ENCODE results near the gene UBAC2. TPM values are rescaled to one million over a fixed set of nuclear protein-coding genes. Genes with fewer than 3 reads are reported as not detected.

The UBAC2 gene
- total and polyA plus RNA-seq, 4 donors, result 49.9 to 77.1 (median 53.7) TPM

GRCh38 chr13:99327126-99327525 lies 126.5 kb downstream of the UBAC2 start:
- no peak for TF ChIP-seq CTCF (IDR thresholded peaks at IDR 0.05; ENCODE audit: control extremely low read depth, extremely low read depth)
- no peak overlapping the region for H3K9ac ChIP-seq (ENCODE audit: insufficient read depth in 1 of 2, low read length in 2 of 2)
- ATAC-seq (ENCODE audit: insufficient read depth, low FRiP score) (no peak), DNase-seq (peak in 1 of 3 donors; percentile 22)
- H3K4me3 ChIP-seq, result no peak overlapping the region
- peaks cover 0 to 18% (median 4%) of the 10 kb centered on the region in 5 donors for H3K4me1 ChIP-seq (ENCODE audit: control insufficient read depth in 5 of 5, insufficient read depth in 5 of 5, low read length in 5 of 5)
- 86% methylated on average over 2 of the region's 2 CpGs for WGBS, 2 donors
- peaks cover 0 to 9% (median 3%) of the 10 kb centered on the region in 4 donors for H3K36me3 ChIP-seq (ENCODE audit: control insufficient read depth in 4 of 4, insufficient read depth in 4 of 4, low read length in 4 of 4)
- H3K27me3 ChIP-seq (ENCODE audit: control insufficient read depth in 3 of 3, insufficient read depth in 3 of 3, low read length in 2 of 3), result no peaks in the 10 kb centered on the region
- no peaks in the 10 kb centered on the region for H3K9me3 ChIP-seq (ENCODE audit: control insufficient read depth in 4 of 4, insufficient read depth in 3 of 4, low read length in 3 of 4)
- H3K27ac ChIP-seq (ENCODE audit: low read depth in 1 of 2, low read length in 1 of 2), result no peak overlapping the region

- Histone ChIP-seq H3K36me3 (ENCODE audit: control insufficient read depth in 4 of 4, insufficient read depth in 4 of 4, low read length in 4 of 4) (peaks cover 0 to 9% (median 3%) of the 10 kb centered on the region in 4 donors), H3K27me3 (ENCODE audit: control insufficient read depth in 3 of 3, insufficient read depth in 3 of 3, low read length in 2 of 3) (no peaks in the 10 kb centered on the region), H3K4me3 (no peak overlapping the region), H3K9ac (ENCODE audit: insufficient read depth in 1 of 2, low read length in 2 of 2) (no peak overlapping the region), H3K27ac (ENCODE audit: low read depth in 1 of 2, low read length in 1 of 2) (no peak overlapping the region), H3K9me3 (ENCODE audit: control insufficient read depth in 4 of 4, insufficient read depth in 3 of 4, low read length in 3 of 4) (no peaks in the 10 kb centered on the region), H3K4me1 (ENCODE audit: control insufficient read depth in 5 of 5, insufficient read depth in 5 of 5, low read length in 5 of 5) (peaks cover 0 to 15% (median 6%) of the 10 kb centered on the region in 5 donors)
- WGBS, 2 donors, result 97% methylated on average over 2 of the region's 2 CpGs
- ATAC-seq (ENCODE audit: insufficient read depth, low FRiP score) (no peak), DNase-seq (no peak)
- no peak for TF ChIP-seq CTCF (IDR thresholded peaks at IDR 0.05; ENCODE audit: control extremely low read depth, extremely low read depth)
Observed at GRCh38 chr13:99327761-99328160, 127.1 kb downstream of the UBAC2 start.

GRCh38 chr13:99329477-99329876 lies 128.8 kb downstream of the UBAC2 start:
- peaks cover 0 to 5% (median 2%) of the 10 kb centered on the region in 4 donors for H3K36me3 ChIP-seq (ENCODE audit: control insufficient read depth in 4 of 4, insufficient read depth in 4 of 4, low read length in 4 of 4)
- WGBS, 2 donors, result 36 to 75% methylated on average over 1 of the region's 1 CpG
- no peak for ATAC-seq (ENCODE audit: insufficient read depth, low FRiP score)
- no peak for TF ChIP-seq CTCF (IDR thresholded peaks at IDR 0.05; ENCODE audit: control extremely low read depth, extremely low read depth)
- no peak for DNase-seq
- no peaks in the 10 kb centered on the region for H3K27me3 ChIP-seq (ENCODE audit: control insufficient read depth in 3 of 3, insufficient read depth in 3 of 3, low read length in 2 of 3)
- no peak overlapping the region for H3K4me3 ChIP-seq
- no peaks in the 10 kb centered on the region for H3K9me3 ChIP-seq (ENCODE audit: control insufficient read depth in 4 of 4, insufficient read depth in 3 of 4, low read length in 3 of 4)
- no peak overlapping the region for H3K27ac ChIP-seq (ENCODE audit: low read depth in 1 of 2, low read length in 1 of 2)
- no peak overlapping the region for H3K9ac ChIP-seq (ENCODE audit: insufficient read depth in 1 of 2, low read length in 2 of 2)
- peaks cover 0 to 21% (median 6%) of the 10 kb centered on the region in 5 donors for H3K4me1 ChIP-seq (ENCODE audit: control insufficient read depth in 5 of 5, insufficient read depth in 5 of 5, low read length in 5 of 5)

- H3K9ac ChIP-seq (ENCODE audit: insufficient read depth in 1 of 2, low read length in 2 of 2), result no peak overlapping the region
- DNase-seq, result no peak
- no peaks in the 10 kb centered on the region for H3K27me3 ChIP-seq (ENCODE audit: control insufficient read depth in 3 of 3, insufficient read depth in 3 of 3, low read length in 2 of 3)
- H3K9me3 ChIP-seq (ENCODE audit: control insufficient read depth in 4 of 4, insufficient read depth in 3 of 4, low read length in 3 of 4), result no peaks in the 10 kb centered on the region
- H3K36me3 ChIP-seq (ENCODE audit: control insufficient read depth in 4 of 4, insufficient read depth in 4 of 4, low read length in 4 of 4), result peaks cover 0 to 5% (median 0%) of the 10 kb centered on the region in 4 donors
- H3K27ac ChIP-seq (ENCODE audit: low read depth in 1 of 2, low read length in 1 of 2), result no peak overlapping the region
- no peak overlapping the region for H3K4me3 ChIP-seq
- ATAC-seq (ENCODE audit: insufficient read depth, low FRiP score), result no peak
- peaks cover 0 to 35% (median 7%) of the 10 kb centered on the region in 5 donors for H3K4me1 ChIP-seq (ENCODE audit: control insufficient read depth in 5 of 5, insufficient read depth in 5 of 5, low read length in 5 of 5)
- 68 to 78% methylated on average over 6 of the region's 6 CpGs for WGBS, 2 donors
- no peak for TF ChIP-seq CTCF (IDR thresholded peaks at IDR 0.05; ENCODE audit: control extremely low read depth, extremely low read depth)
Observed at GRCh38 chr13:99330942-99331341, 130.3 kb downstream of the UBAC2 start.
